ENCODE measurements around the gene RIC1.

The RIC1 gene

GRCh38 chr9:5643005-5643624, 14.2 kb downstream of the RIC1 start:
- H3K79me2 ChIP-seq (ENCODE audit: insufficient read depth, low read depth): peaks cover 93% of the 10 kb centered on the region
- no peak overlapping the region for H3K27ac ChIP-seq
- no peaks in the 10 kb centered on the region for H3K27me3 ChIP-seq (ENCODE audit: insufficient read depth, low read depth)
- H4K20me1 ChIP-seq (ENCODE audit: insufficient read depth): peaks cover 8% of the 10 kb centered on the region; the same call in 1 of the 2 replicates
- no peak overlapping the region for H3K4me2 ChIP-seq
- H3K4me3 ChIP-seq (IDR thresholded peaks at IDR 0.05; ENCODE audit: insufficient read depth, low read depth, low read length): no peak overlapping the region
- H3K4me1 ChIP-seq (ENCODE audit: low read depth, poor library complexity, severe bottlenecking): peaks cover 28% of the 10 kb centered on the region
- H2AFZ ChIP-seq (ENCODE audit: low read depth): no peak overlapping the region
- no peaks in the 10 kb centered on the region for H3K36me3 ChIP-seq (ENCODE audit: insufficient read depth)
- no peak for TF ChIP-seq CTCF (conservative IDR thresholded peaks at IDR 0.05; ENCODE audit: low read depth, low read length)
- no peak overlapping the region for H3K9ac ChIP-seq

GRCh38 chr9:5644501-5644900, 15.6 kb downstream of the RIC1 start:
- no peak for TF ChIP-seq CTCF (conservative IDR thresholded peaks at IDR 0.05; ENCODE audit: low read depth, low read length)
- H3K9ac ChIP-seq: no peak overlapping the region
- H3K79me2 ChIP-seq (ENCODE audit: insufficient read depth, low read depth): peaks cover 93% of the 10 kb centered on the region
- H3K27me3 ChIP-seq (ENCODE audit: insufficient read depth, low read depth): no peaks in the 10 kb centered on the region
- no peak overlapping the region for H3K4me3 ChIP-seq (IDR thresholded peaks at IDR 0.05; ENCODE audit: insufficient read depth, low read depth, low read length)
- peaks cover 35% of the 10 kb centered on the region for H3K4me1 ChIP-seq (ENCODE audit: low read depth, poor library complexity, severe bottlenecking)
- no peak overlapping the region for H2AFZ ChIP-seq (ENCODE audit: low read depth)
- no peak overlapping the region for H3K27ac ChIP-seq
- peaks cover 8% of the 10 kb centered on the region; the same call in 1 of the 2 replicates for H4K20me1 ChIP-seq (ENCODE audit: insufficient read depth)
- H3K36me3 ChIP-seq (ENCODE audit: insufficient read depth): no peaks in the 10 kb centered on the region
- no peak overlapping the region for H3K4me2 ChIP-seq

GRCh38 chr9:5646116-5646515, 17.2 kb downstream of the RIC1 start:
- Histone ChIP-seq H3K4me2 (no peak overlapping the region), H3K27ac (no peak overlapping the region), H3K9ac (no peak overlapping the region), H3K36me3 (ENCODE audit: insufficient read depth) (no peaks in the 10 kb centered on the region), H3K4me3 (IDR thresholded peaks at IDR 0.05; ENCODE audit: insufficient read depth, low read depth, low read length) (no peak overlapping the region), H2AFZ (ENCODE audit: low read depth) (no peak overlapping the region), H3K79me2 (ENCODE audit: insufficient read depth, low read depth) (peaks cover 94% of the 10 kb centered on the region), H3K4me1 (ENCODE audit: low read depth, poor library complexity, severe bottlenecking) (peaks cover 35% of the 10 kb centered on the region), H3K27me3 (ENCODE audit: insufficient read depth, low read depth) (no peaks in the 10 kb centered on the region), H4K20me1 (ENCODE audit: insufficient read depth) (peaks cover 8% of the 10 kb centered on the region; the same call in 1 of the 2 replicates)
- TF ChIP-seq CTCF (conservative IDR thresholded peaks at IDR 0.05; ENCODE audit: low read depth, low read length): no peak

DNA sequence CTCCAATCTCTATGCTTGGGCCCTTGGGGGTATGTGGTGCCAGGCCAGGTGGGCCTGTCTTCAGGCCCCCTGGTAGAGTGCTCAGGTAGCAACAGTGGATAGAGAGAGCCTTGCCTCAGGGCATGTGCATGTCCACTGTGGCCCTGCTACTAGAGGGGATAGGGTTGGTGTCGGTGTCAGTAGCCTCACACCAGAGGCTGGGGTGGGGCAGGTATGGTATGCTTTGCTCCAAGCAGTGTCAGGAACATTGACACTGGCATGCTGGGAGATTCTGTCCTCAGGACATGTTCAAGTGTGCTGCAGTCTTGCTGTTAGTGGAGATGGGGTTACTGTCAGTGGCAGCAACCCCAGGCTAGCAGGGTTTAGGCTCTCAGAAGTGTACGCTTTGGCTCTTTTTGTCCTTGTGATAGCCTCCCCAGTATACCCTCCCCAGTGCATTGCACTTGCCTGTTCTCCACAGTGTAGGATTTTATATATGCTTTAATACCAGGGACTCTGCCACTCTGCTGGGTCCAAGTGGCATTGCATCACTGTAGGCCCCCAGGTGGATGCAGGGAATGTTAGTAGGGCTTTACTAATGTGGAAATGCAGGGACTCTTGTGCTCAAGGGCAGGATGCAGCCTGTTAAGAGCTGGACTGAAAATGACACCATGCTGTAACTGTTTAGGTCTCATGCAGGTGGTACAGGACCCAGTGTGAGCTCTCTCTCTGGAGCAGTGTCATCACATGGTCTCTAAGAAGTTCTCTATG, 21.6 kb downstream of the RIC1 start:
- Histone ChIP-seq H3K4me2 (no peak overlapping the region), H3K27ac (no peak overlapping the region), H2AFZ (ENCODE audit: low read depth) (no peak overlapping the region), H3K79me2 (ENCODE audit: insufficient read depth, low read depth) (peaks cover 96% of the 10 kb centered on the region), H3K9ac (no peak overlapping the region), H3K4me3 (IDR thresholded peaks at IDR 0.05; ENCODE audit: insufficient read depth, low read depth, low read length) (no peak overlapping the region), H4K20me1 (ENCODE audit: insufficient read depth) (no peaks in the 10 kb centered on the region), H3K27me3 (ENCODE audit: insufficient read depth, low read depth) (no peaks in the 10 kb centered on the region), H3K4me1 (ENCODE audit: low read depth, poor library complexity, severe bottlenecking) (peaks cover 15% of the 10 kb centered on the region), H3K36me3 (ENCODE audit: insufficient read depth) (no peaks in the 10 kb centered on the region)
- TF ChIP-seq CTCF (conservative IDR thresholded peaks at IDR 0.05; ENCODE audit: low read depth, low read length): no peak

All from KMS-11 (cell line).